ENCODE data around the gene IFT22.
"Not testable (repeated sequence)": the region's sequence is repeated elsewhere in the genome, so short reads cannot be mapped to it uniquely, and the experiment has no call there.

Gene IFT22

GRCh38 chr7:101277155-101277554 is 44.5 kb downstream of the IFT22 start:
- DNase-seq, result no peak

GRCh38 chr7:101273206-101273605 is 48.4 kb downstream of the IFT22 start:
- DNase-seq, result no peak

GRCh38 chr7:101271021-101271420 is 50.6 kb downstream of the IFT22 start:
- no peak for DNase-seq

- DNase-seq, result no peak
Observed at GRCh38 chr7:101269664-101270063, 51.9 kb downstream of the IFT22 start.

GRCh38 chr7:101265622-101266516 is 55.7 kb downstream of the IFT22 start:
- no peak for DNase-seq

GRCh38 chr7:101264102-101264706 is 57.4 kb downstream of the IFT22 start:
- DNase-seq, result not testable (repeated sequence)
